Measurements from ENCODE around the gene SLC35D1. TPM values are rescaled to one million over a fixed set of nuclear protein-coding genes. Genes with fewer than 3 reads are reported as not detected.

Gene SLC35D1
- polyA plus RNA-seq, 4 donors = 12.2 to 16.7 (median 14.6) TPM

- no peak for DNase-seq (ENCODE audit: low read depth in 4 of 4, low spot score in 2 of 4)
These were observed 2.8 kb downstream of the SLC35D1 start for GRCh38 chr1:67051196-67051595.

GRCh38 chr1:67044631-67045270 is 9.2 kb downstream of the SLC35D1 start:
- DNase-seq (ENCODE audit: low read depth in 4 of 4, low spot score in 2 of 4) = no peak

GRCh38 chr1:67043366-67043765 is 10.6 kb downstream of the SLC35D1 start:
- no peak for DNase-seq (ENCODE audit: low read depth in 4 of 4, low spot score in 2 of 4)

- no peak for DNase-seq (ENCODE audit: low read depth in 4 of 4, low spot score in 2 of 4)
These were observed 12.0 kb downstream of the SLC35D1 start for GRCh38 chr1:67041841-67042503.

- DNase-seq (ENCODE audit: low read depth in 4 of 4, low spot score in 2 of 4) = no peak
These were observed 13.5 kb downstream of the SLC35D1 start for GRCh38 chr1:67040405-67040804.

- DNase-seq (ENCODE audit: low read depth in 4 of 4, low spot score in 2 of 4) = no peak
These were observed 22.1 kb downstream of the SLC35D1 start for GRCh38 chr1:67031859-67032247.

GRCh38 chr1:67031121-67031858 is 22.7 kb downstream of the SLC35D1 start:
- no peak for DNase-seq (ENCODE audit: low read depth in 4 of 4, low spot score in 2 of 4)

- DNase-seq (ENCODE audit: low read depth in 4 of 4, low spot score in 2 of 4) = no peak
These were observed 24.5 kb downstream of the SLC35D1 start for GRCh38 chr1:67029472-67029871.

- no peak for DNase-seq (ENCODE audit: low read depth in 4 of 4, low spot score in 2 of 4)
These were observed 33.2 kb downstream of the SLC35D1 start for GRCh38 chr1:67020765-67021164.

- no peak for DNase-seq (ENCODE audit: low read depth in 4 of 4, low spot score in 2 of 4)
These were observed 33.6 kb downstream of the SLC35D1 start for GRCh38 chr1:67020304-67020703.

- no peak for DNase-seq (ENCODE audit: low read depth in 4 of 4, low spot score in 2 of 4)
These were observed 34.3 kb downstream of the SLC35D1 start for GRCh38 chr1:67019600-67020136.

- no peak for DNase-seq (ENCODE audit: low read depth in 4 of 4, low spot score in 2 of 4)
These were observed 34.8 kb downstream of the SLC35D1 start for GRCh38 chr1:67019121-67019520.

GRCh38 chr1:67018574-67018973 is 35.4 kb downstream of the SLC35D1 start:
- no peak for DNase-seq (ENCODE audit: low read depth in 4 of 4, low spot score in 2 of 4)

GRCh38 chr1:67013573-67013972 is 40.4 kb downstream of the SLC35D1 start:
- DNase-seq (ENCODE audit: low read depth in 4 of 4, low spot score in 2 of 4) = no peak

- no peak for DNase-seq (ENCODE audit: low read depth in 4 of 4, low spot score in 2 of 4)
These were observed 44.2 kb downstream of the SLC35D1 start for GRCh38 chr1:67009792-67010191.

GRCh38 chr1:67005068-67005467 is 48.9 kb downstream of the SLC35D1 start:
- DNase-seq (ENCODE audit: low read depth in 4 of 4, low spot score in 2 of 4) = no peak

- no peak for DNase-seq (ENCODE audit: low read depth in 4 of 4, low spot score in 2 of 4)
These were observed 49.8 kb downstream of the SLC35D1 start for GRCh38 chr1:67004176-67004575.

GRCh38 chr1:67001682-67002425 is 52.1 kb downstream of the SLC35D1 start:
- DNase-seq (ENCODE audit: low read depth in 4 of 4, low spot score in 2 of 4) = no peak

- no peak for DNase-seq (ENCODE audit: low read depth in 4 of 4, low spot score in 2 of 4)
These were observed 54.1 kb downstream of the SLC35D1 start for GRCh38 chr1:66999640-67000400.

GRCh38 chr1:66998972-66999371 is 55.0 kb downstream of the SLC35D1 start:
- no peak for DNase-seq (ENCODE audit: low read depth in 4 of 4, low spot score in 2 of 4)
